GM13977 (cell line): ENCODE results near the gene NR2F1-AS1.
"Not testable (repeated sequence)": the region's sequence is repeated elsewhere in the genome, so short reads cannot be mapped to it uniquely, and the experiment has no call there.

Experiments used
- DNase-seq: peaks from one replicate; pipeline ENCODE4 v3.0.0; 2012; ENCODE audit warnings: low spot score
- in situ Hi-C: fragments of 300-500 bp; cut with MboI; formaldehyde crosslinking; loops from one replicate; pipeline ENCODE4 v1.12.0; 2022; ENCODE audit warnings: low sequenced_read_pairs, low pct_unique_long_range_greater_than_20kb, mixed read lengths, inconsistent platforms; ENCODE audit not compliant: unreplicated experiment
- TF ChIP-seq, protein P1 (sequence below): IDR thresholded peaks from 2 replicates; pipeline ENCODE4 v1.5.1; 2012; ENCODE audit warnings: mild to moderate bottlenecking, control low read depth; ENCODE audit not compliant: insufficient read depth; ENCODE audit errors: extremely low read depth, missing control alignments

Gene NR2F1-AS1

DNA sequence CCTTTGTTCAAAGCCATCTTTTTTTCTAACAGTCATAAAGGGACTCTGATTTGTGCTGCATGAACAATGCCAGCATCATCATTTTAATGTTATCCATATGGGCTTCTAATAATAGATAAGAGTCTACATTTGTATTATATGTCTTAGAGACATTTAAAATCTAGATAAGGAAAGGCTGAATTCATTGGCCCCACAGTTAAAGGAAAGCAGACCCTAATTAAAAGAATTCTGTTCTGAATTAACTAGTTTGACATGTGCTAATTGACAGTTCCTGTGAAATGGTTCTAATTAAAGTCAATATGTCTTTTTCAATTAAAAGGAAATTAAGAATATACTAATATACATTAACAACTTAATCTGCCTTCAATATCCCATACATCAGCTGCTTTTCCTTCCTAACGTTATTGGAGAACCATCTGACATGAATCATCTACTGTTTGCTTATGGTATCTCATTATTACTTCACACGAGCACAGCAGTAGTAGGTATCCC lies 104.7 kb downstream of the NR2F1-AS1 start:
- in situ Hi-C loops, result no loop called here
- DNase-seq, result no peak
- TF ChIP-seq, protein P1, sequence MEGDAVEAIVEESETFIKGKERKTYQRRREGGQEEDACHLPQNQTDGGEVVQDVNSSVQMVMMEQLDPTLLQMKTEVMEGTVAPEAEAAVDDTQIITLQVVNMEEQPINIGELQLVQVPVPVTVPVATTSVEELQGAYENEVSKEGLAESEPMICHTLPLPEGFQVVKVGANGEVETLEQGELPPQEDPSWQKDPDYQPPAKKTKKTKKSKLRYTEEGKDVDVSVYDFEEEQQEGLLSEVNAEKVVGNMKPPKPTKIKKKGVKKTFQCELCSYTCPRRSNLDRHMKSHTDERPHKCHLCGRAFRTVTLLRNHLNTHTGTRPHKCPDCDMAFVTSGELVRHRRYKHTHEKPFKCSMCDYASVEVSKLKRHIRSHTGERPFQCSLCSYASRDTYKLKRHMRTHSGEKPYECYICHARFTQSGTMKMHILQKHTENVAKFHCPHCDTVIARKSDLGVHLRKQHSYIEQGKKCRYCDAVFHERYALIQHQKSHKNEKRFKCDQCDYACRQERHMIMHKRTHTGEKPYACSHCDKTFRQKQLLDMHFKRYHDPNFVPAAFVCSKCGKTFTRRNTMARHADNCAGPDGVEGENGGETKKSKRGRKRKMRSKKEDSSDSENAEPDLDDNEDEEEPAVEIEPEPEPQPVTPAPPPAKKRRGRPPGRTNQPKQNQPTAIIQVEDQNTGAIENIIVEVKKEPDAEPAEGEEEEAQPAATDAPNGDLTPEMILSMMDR, result no peak

DNA sequence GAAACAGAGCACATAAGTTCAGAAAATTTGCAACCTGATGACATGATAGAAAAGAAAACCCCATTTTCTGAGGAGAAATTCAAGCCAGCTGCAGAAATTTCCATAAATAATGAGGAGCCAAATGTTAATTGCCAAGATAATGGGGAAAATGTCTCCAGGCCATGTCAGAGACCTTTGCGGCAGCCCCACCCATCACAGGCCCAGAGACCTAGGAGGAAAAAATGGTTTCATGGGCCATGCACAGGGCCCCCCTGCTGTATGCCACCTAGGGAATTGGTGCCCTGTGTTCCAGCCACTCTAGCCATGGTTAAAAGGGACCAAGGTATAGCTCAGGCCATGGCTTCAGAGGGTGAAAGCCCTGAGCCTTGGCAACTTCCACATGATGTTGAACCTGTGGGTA lies 118.1 kb downstream of the NR2F1-AS1 start:
- in situ Hi-C loops, result no loop called here
- no peak for DNase-seq
- TF ChIP-seq, protein P1, result no peak

DNA sequence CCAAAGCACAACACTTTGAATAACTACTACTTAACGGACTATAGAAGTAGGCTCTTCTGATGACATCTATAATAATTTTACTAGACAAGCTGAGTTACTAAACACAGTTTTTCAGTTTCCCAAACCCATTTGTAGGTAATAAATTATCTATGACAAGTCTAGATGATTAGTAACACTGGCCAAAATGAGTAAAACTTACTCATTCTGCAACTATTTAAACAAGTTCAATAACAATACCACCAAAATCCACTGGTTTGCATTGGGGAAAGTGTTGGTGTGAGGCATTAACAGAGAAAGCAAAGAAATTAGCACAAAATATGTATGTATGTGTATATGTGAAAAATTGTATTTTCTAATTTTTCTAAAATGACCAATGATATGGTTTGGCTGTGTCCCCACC lies 119.3 kb downstream of the NR2F1-AS1 start:
- in situ Hi-C loops, result no loop called here
- TF ChIP-seq, protein P1, result no peak
- no peak for DNase-seq

DNA sequence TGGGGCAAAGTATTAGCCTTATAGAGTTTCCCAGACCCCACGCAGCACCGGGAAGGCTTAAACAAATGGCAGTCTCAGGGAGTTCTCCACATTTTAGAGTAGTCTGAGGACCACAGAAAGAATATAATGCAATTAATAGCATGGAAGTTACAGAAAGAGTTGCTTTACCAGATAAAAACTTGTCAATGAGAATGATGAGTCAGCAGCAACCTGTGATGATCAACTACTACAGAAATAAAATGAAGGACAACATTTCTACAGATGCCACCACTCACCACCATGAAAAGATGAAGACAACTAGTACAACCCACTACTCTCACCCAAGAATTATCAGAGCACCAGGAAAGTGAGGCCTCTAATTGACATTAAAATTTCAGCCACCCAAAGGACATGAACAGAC lies 120.7 kb downstream of the NR2F1-AS1 start:
- TF ChIP-seq, protein P1, result no peak
- DNase-seq, result no peak
- in situ Hi-C loops, result no loop called here

DNA sequence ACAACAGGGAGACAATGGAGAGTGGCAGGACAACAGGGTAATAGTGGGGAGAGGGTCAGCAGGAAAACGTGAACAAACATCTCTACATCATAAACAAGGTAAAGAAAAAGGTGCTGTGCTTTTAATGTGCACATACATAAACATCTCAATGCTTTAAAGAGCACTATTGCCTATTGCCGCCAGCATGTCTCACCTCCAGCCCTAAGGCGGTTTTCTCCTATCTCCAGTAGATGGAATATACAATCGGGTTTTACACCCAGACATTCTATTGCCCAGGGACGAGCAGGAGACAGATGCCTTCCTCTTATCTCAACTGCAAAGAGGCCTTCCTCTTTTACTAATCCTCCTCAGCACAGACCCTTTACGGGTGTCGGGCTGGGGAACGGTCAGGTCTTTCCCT lies 124.2 kb downstream of the NR2F1-AS1 start:
- DNase-seq, in situ Hi-C loops: not testable (repeated sequence)

DNA sequence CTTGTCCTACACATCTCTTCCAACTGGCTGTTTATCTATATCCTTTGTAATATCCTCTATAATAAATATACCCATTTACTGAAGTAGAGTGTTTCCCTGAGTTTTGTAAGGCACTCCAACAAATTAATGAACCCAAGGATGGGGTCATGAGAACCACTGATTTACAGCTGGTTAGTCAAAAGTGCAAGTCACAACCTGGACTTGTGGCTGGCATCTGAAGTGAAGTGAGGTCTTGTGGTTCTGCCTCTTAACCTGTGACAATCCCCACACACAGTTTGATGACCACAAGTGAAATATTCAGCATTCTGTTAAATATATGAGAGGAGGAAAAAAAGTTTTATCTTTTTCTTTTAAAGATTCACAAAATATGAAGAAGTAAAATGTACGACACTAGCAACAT lies 126.1 kb downstream of the NR2F1-AS1 start:
- TF ChIP-seq, protein P1, result no peak
- in situ Hi-C loops, result no loop called here
- DNase-seq, result no peak

DNA sequence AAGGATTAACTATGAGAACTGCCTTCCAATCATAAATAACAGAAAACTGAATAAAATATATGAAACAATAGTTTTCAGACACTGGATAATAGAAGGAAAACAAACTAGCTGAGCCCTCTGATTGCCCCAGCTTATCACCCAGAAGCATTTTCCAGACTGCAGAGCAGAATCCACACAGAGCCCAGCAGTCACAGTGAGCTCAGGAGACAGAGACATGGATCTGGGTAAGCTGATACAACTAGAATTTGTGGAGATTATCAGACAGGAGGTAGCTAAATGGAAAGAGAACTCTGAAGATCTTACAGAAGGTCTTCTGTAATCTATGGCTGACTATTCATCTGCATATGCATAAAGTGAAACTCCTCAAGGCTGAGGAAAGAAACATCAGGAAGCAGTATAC lies 128.8 kb downstream of the NR2F1-AS1 start:
- DNase-seq, result no peak
- TF ChIP-seq, protein P1, result no peak
- in situ Hi-C loops, result no loop called here
